ENCODE data around the gene DNAH10. TPM values are rescaled to one million over a fixed set of nuclear protein-coding genes. Genes with fewer than 3 reads are reported as not detected.
A peak's percentile ranks its signal among the peaks of the same experiment; 100 is the strongest.

DNAH10 gene
- polyA plus RNA-seq, 2 of the 4 experiments (the other 2 are of a cell fraction) = 0.14 to 0.39 TPM

GRCh38 chr12:123763093-123763492 is 992 bp downstream of the DNAH10 start:
- DNase-seq (ENCODE audit: low read depth in 1 of 2, low spot score in 1 of 2) = no peak
- Histone ChIP-seq H3K4me1 (no peaks in the 10 kb centered on the region), H3K9me3 (no peaks in the 10 kb centered on the region), H3K27ac (no peak overlapping the region), H3K4me3 (no peak overlapping the region), H3K4me2 (no peak overlapping the region)
- ChIA-PET CTCF (interaction anchor here (0.6 kb wide), 1 partner anchor 12 kb away, joined by 3 read pairs; no protein-coding TSS in a partner anchor), POLR2A (no interaction called here)
- WGBS (ENCODE audit: missing lambda C conversion rate) = 90% methylated on average over 8 of the region's 8 CpGs
- TF ChIP-seq FOSL2 (IDR thresholded peaks at IDR 0.05) (no peak), FOSL2 (CRISPR knock-in tag; IDR thresholded peaks at IDR 0.05) (no peak), ATOH8 (CRISPR knock-in tag; IDR thresholded peaks at IDR 0.05; ENCODE audit: low read depth) (no peak), JUN (IDR thresholded peaks at IDR 0.05) (no peak), MAFK (IDR thresholded peaks at IDR 0.05; ENCODE audit: partially characterized antibody) (no peak), RCOR1 (IDR thresholded peaks at IDR 0.05; ENCODE audit: low read depth, low read length) (no peak), CBX8 (IDR thresholded peaks at IDR 0.05) (no peak), FOSB (CRISPR knock-in tag; IDR thresholded peaks at IDR 0.05) (no peak), KDM5A (IDR thresholded peaks at IDR 0.05) (no peak), MYC (IDR thresholded peaks at IDR 0.05; ENCODE audit: borderline replicate concordance, low read length) (no peak), PBX3 (IDR thresholded peaks at IDR 0.05) (no peak), RAD21 (conservative IDR thresholded peaks at IDR 0.05 in 1 of 2, IDR thresholded peaks at IDR 0.05 in 1 of 2) (no peak), TP53 (CRISPR knock-in tag; IDR thresholded peaks at IDR 0.05) (no peak)
- FAIRE-seq = no peak
- ATAC-seq = peak in 1 of 2 experiments; percentile 39; a peak in 3 of 6 replicates

GRCh38 chr12:123764109-123764508 is 2.0 kb downstream of the DNAH10 start:
- Histone ChIP-seq H3K4me2 (no peak overlapping the region), H3K27ac (no peak overlapping the region), H3K9me3 (no peaks in the 10 kb centered on the region), H3K4me3 (no peak overlapping the region), H3K4me1 (no peaks in the 10 kb centered on the region)
- FAIRE-seq (no peak), DNase-seq (ENCODE audit: low read depth in 1 of 2, low spot score in 1 of 2) (no peak), ATAC-seq (no peak)
- CTCF ChIA-PET = no interaction called here
- TF ChIP-seq HOXB5 (CRISPR knock-in tag; IDR thresholded peaks at IDR 0.05) (no peak), BHLHE40 (IDR thresholded peaks at IDR 0.05; ENCODE audit: low read depth, low read length) (no peak), TFCP2L1 (CRISPR knock-in tag; IDR thresholded peaks at IDR 0.05) (no peak), E2F6 (IDR thresholded peaks at IDR 0.05; ENCODE audit: borderline replicate concordance, low read depth) (no peak), EHF (CRISPR knock-in tag; IDR thresholded peaks at IDR 0.05) (no peak), MYC (IDR thresholded peaks at IDR 0.05; ENCODE audit: borderline replicate concordance, low read length) (no peak), ZC3H11A (IDR thresholded peaks at IDR 0.05) (no peak), CEBPB (IDR thresholded peaks at IDR 0.05) (no peak), REST (IDR thresholded peaks at IDR 0.05) (no peak), RAD21 (conservative IDR thresholded peaks at IDR 0.05 in 1 of 2, IDR thresholded peaks at IDR 0.05 in 1 of 2) (no peak), ELK1 (IDR thresholded peaks at IDR 0.05; ENCODE audit: low read depth, low read length) (no peak), RARB (CRISPR knock-in tag; IDR thresholded peaks at IDR 0.05) (no peak), ZSCAN20 (CRISPR knock-in tag; IDR thresholded peaks at IDR 0.05) (no peak)
- POLR2A ChIA-PET = no interaction called here
- WGBS (ENCODE audit: missing lambda C conversion rate) = 54% methylated on average over 12 of the region's 12 CpGs
